Fibroblast of villous mesenchyme (primary cell): ENCODE measurements around the gene RIMBP3C. TPM values are rescaled to one million over a fixed set of nuclear protein-coding genes. Genes with fewer than 3 reads are reported as not detected.

Experiments used
- DNase-seq: peaks from one replicate; pipeline ENCODE4 v3.0.0-alpha.2; 2010; ENCODE audit warnings: low read depth
- H3K4me3 ChIP-seq: 2 replicates; pipeline ENCODE4 v1.5.1; 2011; ENCODE audit warnings: low read depth, mild to moderate bottlenecking, low read length
- total RNA-seq: library from RNA; depleted of rRNA; stranded (reverse); fragments of >200 nt; gene quantifications from 2 replicates; pipeline ENCODE4 v1.2.3, GENCODE V29; 2012
- TF ChIP-seq, protein P1 (sequence below): IDR thresholded peaks from 2 replicates; pipeline ENCODE4 v1.5.1; 2012; ENCODE audit warnings: low read depth, mild to moderate bottlenecking, low read length; ENCODE audit not compliant: insufficient read depth

The RIMBP3C gene
- total RNA-seq, 1 donor, result 0.43 TPM

- no peak overlapping the region for H3K4me3 ChIP-seq
Observed at GRCh38 chr22:21592422-21592821, 41.2 kb upstream of the RIMBP3C start.

DNA sequence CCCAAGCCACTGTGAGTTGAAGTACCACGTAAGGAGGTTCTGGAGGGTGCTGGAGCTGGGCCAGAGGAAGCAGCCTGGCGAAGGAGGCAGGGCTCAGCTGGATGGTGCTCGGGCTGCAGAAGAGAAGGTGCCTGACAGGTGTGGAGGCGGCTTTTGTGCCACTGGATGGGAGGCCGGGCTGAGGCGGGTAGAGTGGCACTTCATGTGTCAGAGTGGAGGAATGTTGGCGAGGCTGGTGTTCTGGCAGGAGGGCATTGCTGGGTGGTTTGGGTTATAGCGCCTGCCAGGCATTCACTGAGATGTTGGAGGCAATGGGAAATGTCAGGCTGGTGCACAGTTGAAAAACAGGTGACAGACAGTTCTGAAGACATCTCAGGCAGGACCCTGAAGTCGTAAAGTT is 40.4 kb upstream of the RIMBP3C start:
- no peak overlapping the region for H3K4me3 ChIP-seq
- TF ChIP-seq, protein P1, sequence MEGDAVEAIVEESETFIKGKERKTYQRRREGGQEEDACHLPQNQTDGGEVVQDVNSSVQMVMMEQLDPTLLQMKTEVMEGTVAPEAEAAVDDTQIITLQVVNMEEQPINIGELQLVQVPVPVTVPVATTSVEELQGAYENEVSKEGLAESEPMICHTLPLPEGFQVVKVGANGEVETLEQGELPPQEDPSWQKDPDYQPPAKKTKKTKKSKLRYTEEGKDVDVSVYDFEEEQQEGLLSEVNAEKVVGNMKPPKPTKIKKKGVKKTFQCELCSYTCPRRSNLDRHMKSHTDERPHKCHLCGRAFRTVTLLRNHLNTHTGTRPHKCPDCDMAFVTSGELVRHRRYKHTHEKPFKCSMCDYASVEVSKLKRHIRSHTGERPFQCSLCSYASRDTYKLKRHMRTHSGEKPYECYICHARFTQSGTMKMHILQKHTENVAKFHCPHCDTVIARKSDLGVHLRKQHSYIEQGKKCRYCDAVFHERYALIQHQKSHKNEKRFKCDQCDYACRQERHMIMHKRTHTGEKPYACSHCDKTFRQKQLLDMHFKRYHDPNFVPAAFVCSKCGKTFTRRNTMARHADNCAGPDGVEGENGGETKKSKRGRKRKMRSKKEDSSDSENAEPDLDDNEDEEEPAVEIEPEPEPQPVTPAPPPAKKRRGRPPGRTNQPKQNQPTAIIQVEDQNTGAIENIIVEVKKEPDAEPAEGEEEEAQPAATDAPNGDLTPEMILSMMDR, result no peak
- no peak for DNase-seq

More at GRCh38 chr22:21592422-21592821, 41.2 kb upstream of the RIMBP3C start:
- TF ChIP-seq, protein P1, result no peak
- no peak for DNase-seq

DNA sequence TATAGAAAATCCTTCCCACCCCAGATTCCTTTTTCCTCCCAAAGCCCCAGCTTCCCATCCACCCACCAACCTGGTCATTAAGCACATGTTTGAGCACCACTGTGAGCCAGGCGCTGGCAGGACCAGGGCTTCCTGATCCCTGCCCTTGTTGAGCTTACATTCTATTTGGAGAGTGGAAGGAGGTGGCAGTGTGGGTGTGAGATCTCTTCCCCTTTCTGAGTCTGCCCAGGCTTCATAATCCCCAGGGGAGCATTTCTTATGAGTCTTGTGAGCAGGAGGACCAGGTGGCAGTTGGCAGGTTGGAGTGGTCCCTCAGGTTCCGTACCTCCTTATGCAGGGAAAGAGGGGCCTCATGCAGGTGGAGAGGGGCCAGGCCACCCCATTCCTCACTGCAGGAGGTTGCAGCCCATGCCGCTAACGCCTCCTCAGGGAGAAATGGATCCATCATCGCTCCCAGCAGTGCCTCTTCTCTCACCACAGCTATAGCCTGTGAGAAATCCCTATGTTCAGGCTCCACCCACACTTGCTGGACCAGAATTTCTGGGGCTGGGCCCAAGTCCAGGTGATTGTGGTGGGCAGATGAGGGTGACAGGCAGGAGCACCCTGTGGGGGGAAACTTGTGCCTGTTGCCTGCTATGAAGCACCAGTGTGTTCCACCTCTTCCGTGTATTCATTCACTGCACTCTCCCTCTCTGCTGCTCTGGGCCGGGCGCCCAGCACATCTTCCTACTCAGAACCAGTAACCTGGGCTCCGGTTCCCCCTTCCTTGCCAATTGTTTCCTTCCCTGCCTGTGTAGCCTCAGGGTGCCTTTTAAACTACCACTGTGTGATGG is 39.8 kb upstream of the RIMBP3C start:
- H3K4me3 ChIP-seq, result no peak overlapping the region
- TF ChIP-seq, protein P1, result no peak
- no peak for DNase-seq

- TF ChIP-seq, protein P1, result no peak
- DNase-seq, result no peak
- no peak overlapping the region for H3K4me3 ChIP-seq
Observed at GRCh38 chr22:21589396-21589795, 38.1 kb upstream of the RIMBP3C start.

DNA sequence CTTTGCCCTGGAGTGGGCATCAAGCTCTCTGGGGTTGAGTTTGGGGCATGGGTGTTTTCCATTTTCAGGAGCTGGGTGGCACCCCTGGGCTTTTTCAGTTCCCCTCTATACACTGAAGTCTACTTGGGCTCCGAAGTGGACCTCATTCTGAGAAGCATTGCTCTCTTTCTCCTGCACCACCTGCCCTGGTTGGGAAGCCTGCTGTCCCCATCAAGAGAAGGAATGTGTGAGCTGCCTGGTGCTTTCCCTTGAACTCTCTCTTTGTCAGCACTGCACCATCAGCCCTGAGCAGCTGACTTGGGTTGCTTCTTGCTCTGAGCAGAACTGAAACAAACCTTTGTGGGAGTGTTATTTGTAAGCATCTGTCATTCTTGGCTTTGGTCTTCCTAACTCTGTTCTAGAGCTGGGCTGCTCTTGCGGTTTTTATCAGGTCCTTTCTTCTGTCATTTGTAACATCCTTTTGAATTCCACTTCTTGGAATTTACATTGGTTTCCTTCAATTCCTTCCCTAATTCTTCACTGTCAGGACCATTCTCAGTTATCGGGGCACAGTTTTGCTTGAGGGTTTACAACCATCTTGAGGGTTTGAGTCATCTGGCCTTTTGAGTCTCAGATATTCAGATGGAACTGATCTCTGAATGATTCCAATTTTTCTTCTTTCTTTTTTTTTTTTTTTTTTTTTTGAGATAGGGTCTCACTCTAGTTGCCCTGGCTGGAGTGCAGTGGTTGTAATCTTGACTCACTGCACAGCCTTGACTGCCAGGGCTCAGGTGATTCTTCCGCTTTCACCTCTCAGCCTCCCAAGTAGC is 36.7 kb upstream of the RIMBP3C start:
- no peak overlapping the region for H3K4me3 ChIP-seq
- TF ChIP-seq, protein P1, result no peak
- peak; percentile 66 for DNase-seq

GRCh38 chr22:21585389-21585788 is 34.1 kb upstream of the RIMBP3C start:
- TF ChIP-seq, protein P1, result no peak
- no peak overlapping the region for H3K4me3 ChIP-seq
- DNase-seq, result no peak
